HepG2 (cell line): ENCODE data around the gene GART. TPM values are rescaled to one million over a fixed set of nuclear protein-coding genes. Genes with fewer than 3 reads are reported as not detected.

ENCODE experiments used
- ATAC-seq: fragments of 200-7000 bp; cut with Tn5 transposase; 3 replicates; pipeline ENCODE4 v1.9.1; 2020; ENCODE audit warnings: mild to moderate bottlenecking, moderate library complexity
- BruUV-seq: library from RNA; stranded (reverse); fragments of 400-500 nt; replicated peaks from 2 replicates; lab custom pipeline; 2021; lab: Mats Ljungman, UMichigan
- CTCF ChIA-PET: fragments of 300-600 bp; formaldehyde crosslinking; extraction: SDS; loops from one replicate; lab custom pipeline; 2021; ENCODE audit warnings: low total read pairs, inconsistent platforms, low intra/inter-chr PET ratio; lab: Yijun Ruan, JAX
- POLR2A ChIA-PET: fragments of 350-600 bp; sonication (Branson Sonifier 250); formaldehyde crosslinking; loops from one replicate; lab custom pipeline; 2020; ENCODE audit warnings: antibody characterized with exemption, inconsistent platforms; lab: Yijun Ruan, JAX
- DNase-seq: peaks from one replicate; pipeline ENCODE4 v3.0.0-alpha.2; 2015; ENCODE audit warnings: low spot score
- FAIRE-seq: peaks from 3 replicates; lab custom pipeline; 2011; peaks lifted over from hg19 to GRCh38; lab: Jason Lieb, UNC
- H2AFZ ChIP-seq: one replicate; pipeline ENCODE4 v1.6.1; 2011; ENCODE audit warnings: low read length, inconsistent platforms
- H3K27ac ChIP-seq: fragments of 300-600 bp; 3 replicates; pipeline ENCODE4 v1.8.0; 2011; ENCODE audit warnings: mixed run types, mild to moderate bottlenecking, mixed read lengths, low read length, inconsistent platforms; ENCODE audit not compliant: insufficient read depth; ENCODE audit errors: extremely low read length
- H3K27me3 ChIP-seq, 2 experiments: fragments of 200-600 bp in 1 of 2; 2 replicates in 1 of 2; 3 replicates in 1 of 2; pipeline versions ENCODE4 v1.6.0 to v1.8.0; 2011; ENCODE audit warnings: low read length in 2 of 2, mild to moderate bottlenecking in 2 of 2, moderate library complexity in 2 of 2, inconsistent platforms in 1 of 2; ENCODE audit not compliant: insufficient read depth in 2 of 2, control insufficient read depth in 1 of 2
- H3K36me3 ChIP-seq, 2 experiments: fragments of 200-600 bp in 1 of 2; replicated peaks in 1 of 2; 2 replicates in 1 of 2; 3 replicates in 1 of 2; pipeline versions ENCODE4 v1.5.1 to v1.8.0; 2011; ENCODE audit warnings: low read length in 2 of 2, inconsistent platforms in 1 of 2; ENCODE audit not compliant: insufficient read depth in 2 of 2, control insufficient read depth in 1 of 2
- H3K4me1 ChIP-seq: 2 replicates; pipeline ENCODE4 v1.5.1; 2012; ENCODE audit warnings: low read length, inconsistent platforms; ENCODE audit not compliant: insufficient read depth
- H3K4me2 ChIP-seq: 2 replicates; pipeline ENCODE4 v1.6.0; 2011; ENCODE audit warnings: low read depth, low read length, inconsistent platforms
- H3K4me3 ChIP-seq, 3 experiments: fragments of 200-600 bp in 1 of 3; sonication (generic), shearing (Covaris generic) in 1 of 3; replicated peaks in 1 of 3; 2 replicates each; pipeline ENCODE4 v1.5.1; 2011 to 2016; ENCODE audit warnings: low read length in 3 of 3, inconsistent platforms in 2 of 3, low read depth in 2 of 3, mild to moderate bottlenecking in 2 of 3, control low read depth in 1 of 3, mixed read lengths in 1 of 3; ENCODE audit not compliant: insufficient read depth in 1 of 3
- H3K79me2 ChIP-seq: one replicate; pipeline ENCODE4 v1.6.1; 2011; ENCODE audit warnings: low read length, inconsistent platforms; ENCODE audit not compliant: insufficient read depth
- H3K9ac ChIP-seq: 2 replicates; pipeline ENCODE4 v1.6.0; 2011; ENCODE audit warnings: mild to moderate bottlenecking, low read depth, low read length, inconsistent platforms; ENCODE audit not compliant: insufficient read depth
- H3K9me3 ChIP-seq: 2 replicates; pipeline ENCODE4 v1.5.1; 2012; ENCODE audit warnings: mild to moderate bottlenecking, low read length
- H4K20me1 ChIP-seq: 2 replicates; pipeline ENCODE4 v1.6.0; 2011; ENCODE audit warnings: inconsistent platforms, mild to moderate bottlenecking, low read length, moderate library complexity; ENCODE audit not compliant: insufficient read depth
- ESRRA ChIP-seq: sonication (generic); formaldehyde crosslinking; IDR thresholded peaks from 2 replicates; pipeline ENCODE4 v1.5.1; 2020; ENCODE audit warnings: mild to moderate bottlenecking, low read depth, missing genetic modification reagents
- FIP1L1 ChIP-seq: fragments of 200-400 bp; formaldehyde crosslinking; IDR thresholded peaks from 2 replicates; pipeline ENCODE4 v1.6.1; 2018; ENCODE audit warnings: low read depth, mild to moderate bottlenecking, low read length, moderate library complexity, borderline replicate concordance; ENCODE audit not compliant: insufficient read depth
- MATR3 ChIP-seq: sonication (generic); formaldehyde crosslinking; IDR thresholded peaks from 2 replicates; pipeline ENCODE4 v1.4.0; 2020; ENCODE audit warnings: missing genetic modification reagents
- NCOA5 ChIP-seq: sonication (generic); formaldehyde crosslinking; IDR thresholded peaks from 2 replicates; pipeline ENCODE4 v1.4.0; 2020; ENCODE audit warnings: missing genetic modification reagents
- NR0B2 ChIP-seq: sonication (generic); formaldehyde crosslinking; IDR thresholded peaks from 2 replicates; pipeline ENCODE4 v1.4.0; 2020; ENCODE audit warnings: mild to moderate bottlenecking, missing genetic modification reagents
- PITX1 ChIP-seq: sonication (generic); formaldehyde crosslinking; IDR thresholded peaks from 2 replicates; pipeline ENCODE4 v1.5.1; 2020; ENCODE audit warnings: mild to moderate bottlenecking, missing genetic modification reagents
- POLR2A ChIP-seq, 2 experiments: IDR thresholded peaks; 2 replicates each; pipeline ENCODE4 v1.6.1; 2011; ENCODE audit warnings: low read depth in 2 of 2, low read length in 2 of 2, mild to moderate bottlenecking in 1 of 2, moderate library complexity in 1 of 2; ENCODE audit not compliant: insufficient read depth in 1 of 2
- SNAPC2 ChIP-seq: sonication (generic); formaldehyde crosslinking; IDR thresholded peaks from 2 replicates; pipeline ENCODE4 v1.8.1; 2022; ENCODE audit warnings: mild to moderate bottlenecking, missing genetic modification reagents
- SNAPC4 ChIP-seq: sonication (generic); formaldehyde crosslinking; IDR thresholded peaks from 2 replicates; pipeline ENCODE4 v1.4.0; 2020; ENCODE audit warnings: mild to moderate bottlenecking, missing genetic modification reagents
- TERF1 ChIP-seq: sonication (generic); formaldehyde crosslinking; IDR thresholded peaks from 2 replicates; pipeline ENCODE4 v1.8.0; 2022; ENCODE audit warnings: mild to moderate bottlenecking, missing genetic modification reagents, moderate library complexity
- ZNF562 ChIP-seq: sonication (generic); formaldehyde crosslinking; IDR thresholded peaks from 2 replicates; pipeline ENCODE4 v1.8.0; 2022; ENCODE audit warnings: missing genetic modification reagents, borderline replicate concordance
- ZNF704 ChIP-seq: sonication (generic); formaldehyde crosslinking; IDR thresholded peaks from 2 replicates; pipeline ENCODE4 v1.8.1; 2023; ENCODE audit warnings: mild to moderate bottlenecking, inconsistent platforms, moderate library complexity, missing genetic modification reagents, borderline replicate concordance
- WGBS: methylation state at CpG from one replicate; pipeline ENCODE4 v1.1.6; 2017; ENCODE audit warnings: low lambda C conversion rate; 5-methylcytosine and 5-hydroxymethylcytosine counted together
- in situ Hi-C: cut with HindIII; loops from 2 replicates; pipeline ENCODE4 v1.10.0; 2017; ENCODE audit warnings: low pct_unique_long_range_greater_than_20kb; ENCODE audit not compliant: extremely low pct_ligation_motif_present
- intact Hi-C: fragments of 100-400 bp; cut with micrococcal nuclease; formaldehyde crosslinking; loops from one replicate; pipeline ENCODE4 v1.10.0; 2022; ENCODE audit not compliant: unreplicated experiment
- polyA plus RNA-seq, 8 experiments: library from polyadenylated mRNA; depleted of rRNA in 3 of 8; stranded (reverse) in 7 of 8; unstranded in 1 of 8; fragments of >200 nt; fragmentation: Illumina TruSeq in 4 of 8; extraction: Trizol in 4 of 8; gene quantifications; 2 replicates each; pipeline versions ENCODE4 v1.2.1 to v1.2.3, GENCODE V29; 2011 to 2016; ENCODE audit warnings: low read depth in 4 of 8, missing spikeins in 1 of 8, mixed read lengths in 1 of 8; ENCODE audit not compliant: insufficient read depth in 1 of 8
- total RNA-seq, 5 experiments: library from RNA; depleted of rRNA; stranded (reverse); fragments of >200 nt; fragmentation: Illumina TruSeq; extraction: Trizol; gene quantifications; 2 replicates each; pipeline ENCODE4 v1.2.3, GENCODE V29; 2016; ENCODE audit warnings: low read depth in 1 of 5
- TF ChIP-seq, protein P1 (sequence below): sonication (generic); formaldehyde crosslinking; IDR thresholded peaks from 2 replicates; pipeline ENCODE4 v1.4.0; 2020; ENCODE audit warnings: mild to moderate bottlenecking, missing genetic modification reagents
- TF ChIP-seq, protein P2 (sequence below): sonication (generic); formaldehyde crosslinking; IDR thresholded peaks from 2 replicates; pipeline ENCODE4 v1.8.0; 2022; ENCODE audit warnings: missing genetic modification reagents, low read depth, mild to moderate bottlenecking, borderline replicate concordance

The GART gene
- total and polyA plus RNA-seq, 2 of the 13 experiments (the other 11 are each of a cell fraction or from before 2014, with no cell fraction given): 17.9 to 109 TPM

DNA sequence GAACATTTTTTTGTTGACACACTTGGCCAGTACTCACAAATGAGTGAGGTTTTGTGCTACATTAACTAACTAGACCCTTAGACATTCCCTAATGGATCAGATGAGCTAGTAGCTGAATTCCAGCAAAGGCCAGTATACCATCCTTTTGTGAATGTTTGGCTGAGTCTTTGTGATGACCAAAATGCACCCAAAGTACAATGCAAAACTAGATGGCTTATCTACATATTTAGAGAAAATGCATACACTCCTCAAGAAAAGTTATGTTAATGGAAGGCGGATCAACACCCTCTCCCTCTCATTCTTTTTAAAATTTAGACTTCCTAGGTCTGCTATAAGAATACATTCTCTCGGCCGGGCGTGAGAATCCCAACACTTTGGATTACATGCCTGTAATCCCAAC is 30.3 kb downstream of the GART start:
- ATAC-seq: no peak
- H3K36me3 ChIP-seq: peaks cover 12 to 68% of the 10 kb centered on the region in 2 experiments
- in situ Hi-C loops (no loop called here), intact Hi-C loops (no loop called here)
- BruUV-seq: no TSS peak
- no peak overlapping the region for H2AFZ ChIP-seq
- H3K27me3 ChIP-seq: no peaks in the 10 kb centered on the region
- H3K27ac ChIP-seq: no peak overlapping the region
- H3K4me3 ChIP-seq: no peak overlapping the region
- ChIA-PET CTCF (no interaction called here), POLR2A (no interaction called here)
- H3K4me2 ChIP-seq: no peak overlapping the region
- no peak for FAIRE-seq
- no peaks in the 10 kb centered on the region for H3K9me3 ChIP-seq
- no peaks in the 10 kb centered on the region for H3K4me1 ChIP-seq
- no peaks in the 10 kb centered on the region for H4K20me1 ChIP-seq
- WGBS: 99% methylated on average over 4 of the region's 4 CpGs
- no peaks in the 10 kb centered on the region for H3K79me2 ChIP-seq
- DNase-seq: no peak
- H3K9ac ChIP-seq: no peak overlapping the region
- TF ChIP-seq ZNF704 (CRISPR knock-in tag) (no peak), SNAPC4 (CRISPR knock-in tag) (no peak), MATR3 (CRISPR knock-in tag) (no peak), POLR2A (IDR thresholded peaks at IDR 0.05; ENCODE audit: insufficient read depth in 1 of 2, low read depth in 2 of 2, low read length in 2 of 2) (no peak), FIP1L1 (no peak), PITX1 (CRISPR knock-in tag) (no peak), TERF1 (CRISPR knock-in tag) (no peak), NR0B2 (CRISPR knock-in tag) (no peak), NCOA5 (CRISPR knock-in tag) (no peak), ZNF562 (CRISPR knock-in tag) (no peak), ESRRA (CRISPR knock-in tag) (no peak), SNAPC2 (CRISPR knock-in tag) (no peak)
- TF ChIP-seq, protein P1, sequence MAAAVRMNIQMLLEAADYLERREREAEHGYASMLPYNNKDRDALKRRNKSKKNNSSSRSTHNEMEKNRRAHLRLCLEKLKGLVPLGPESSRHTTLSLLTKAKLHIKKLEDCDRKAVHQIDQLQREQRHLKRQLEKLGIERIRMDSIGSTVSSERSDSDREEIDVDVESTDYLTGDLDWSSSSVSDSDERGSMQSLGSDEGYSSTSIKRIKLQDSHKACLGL (CRISPR knock-in tag): no peak
- TF ChIP-seq, protein P2, sequence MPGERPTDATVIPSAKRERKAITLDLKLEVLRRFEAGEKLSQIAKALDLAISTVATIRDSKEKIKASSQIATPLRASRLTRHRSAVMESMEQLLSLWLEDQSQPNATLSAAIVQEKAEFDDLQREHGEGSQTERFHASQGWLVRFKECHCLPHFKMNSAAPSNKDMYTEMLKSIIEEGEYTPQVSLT (CRISPR knock-in tag): no peak
